D721Med (cell line): ENCODE measurements around the gene TNFRSF21.

Experiments used
- DNase-seq: peaks from one replicate; pipeline ENCODE4 v3.0.0; 2011; ENCODE audit warnings: low spot score; ENCODE audit not compliant: insufficient read length
- FAIRE-seq: peaks from 2 replicates; lab custom pipeline; 2011; peaks lifted over from hg19 to GRCh38; lab: Jason Lieb, UNC
- CTCF ChIP-seq: IDR thresholded peaks from 2 replicates; pipeline ENCODE4 v1.5.1; 2012; ENCODE audit warnings: mild to moderate bottlenecking, control low read depth; ENCODE audit not compliant: insufficient read depth; ENCODE audit errors: missing control alignments

The TNFRSF21 gene

GRCh38 chr6:47203938-47204611, 105.6 kb downstream of the TNFRSF21 start:
- FAIRE-seq: no peak
- no peak for TF ChIP-seq CTCF
- no peak for DNase-seq

- FAIRE-seq (no peak), DNase-seq (no peak)
Measured at GRCh38 chr6:47203266-47203937, 106.3 kb downstream of the TNFRSF21 start.

DNA sequence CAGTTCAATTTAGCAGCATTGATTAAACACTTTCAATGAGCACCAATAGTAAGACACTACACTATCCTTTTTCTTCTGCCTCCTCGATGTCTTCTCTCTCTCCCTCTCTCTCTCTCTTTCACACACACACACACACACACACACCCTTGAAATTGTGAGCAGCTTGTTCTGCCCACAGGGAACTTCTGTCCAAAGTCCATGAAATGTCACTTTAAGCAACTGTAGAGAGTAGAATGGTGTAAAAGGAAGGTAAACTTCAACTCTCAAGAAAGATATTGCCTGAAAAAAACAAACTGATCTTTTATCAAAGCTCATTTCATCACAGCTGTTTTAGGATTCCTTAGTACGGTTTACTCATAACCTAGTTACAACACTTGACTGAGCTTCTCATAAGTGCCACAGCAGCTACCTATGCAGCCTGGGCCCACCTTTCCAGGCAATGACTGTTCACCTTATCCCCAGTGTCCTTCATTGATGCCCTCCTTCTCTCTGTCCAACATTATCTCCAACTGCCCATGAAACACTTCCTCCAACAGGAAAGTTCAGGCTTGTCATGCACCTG, 107.0 kb downstream of the TNFRSF21 start:
- FAIRE-seq (no peak), DNase-seq (no peak)
- no peak for TF ChIP-seq CTCF

More at GRCh38 chr6:47203266-47203937, 106.3 kb downstream of the TNFRSF21 start:
- TF ChIP-seq CTCF: no peak

DNA sequence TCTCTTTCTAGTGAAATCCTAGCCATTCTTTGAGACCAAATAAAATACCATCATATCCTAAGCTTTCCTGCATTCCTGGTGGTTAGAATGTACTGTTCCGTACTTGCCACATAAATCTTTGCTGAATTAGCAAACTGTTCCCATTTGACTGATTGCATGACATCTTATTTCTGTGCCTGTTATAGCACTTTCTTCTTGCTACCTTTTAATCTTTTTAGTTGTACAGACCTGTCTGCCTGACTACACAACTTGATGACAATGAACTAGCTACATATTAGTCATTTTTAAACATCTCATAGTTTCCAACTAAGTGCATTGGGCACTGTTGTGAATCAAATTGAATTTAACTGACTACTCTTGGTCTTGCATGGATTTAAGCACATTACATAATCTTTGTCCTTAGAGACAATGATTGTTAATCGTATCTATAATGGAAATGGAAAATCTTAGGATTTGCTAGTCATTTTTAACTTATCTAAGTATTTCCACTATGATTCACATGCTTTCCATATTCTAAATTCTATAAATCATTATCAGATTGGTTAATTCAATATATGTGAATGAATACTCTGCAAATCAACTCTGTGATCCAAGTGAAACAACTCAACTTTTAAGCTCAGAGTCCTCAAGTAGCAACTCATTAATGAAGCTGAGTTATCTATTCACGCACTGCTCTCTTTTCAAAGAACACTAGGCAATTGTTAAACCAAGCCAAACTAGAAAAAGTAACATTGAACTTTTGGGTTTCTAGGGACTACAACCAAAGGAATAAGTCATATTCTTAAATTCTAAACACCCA, 109.0 kb downstream of the TNFRSF21 start:
- no peak for FAIRE-seq

GRCh38 chr6:47197682-47198640, 111.7 kb downstream of the TNFRSF21 start:
- no peak for TF ChIP-seq CTCF
- FAIRE-seq: no peak
- no peak for DNase-seq

More for the DNA sequence above, 109.0 kb downstream of the TNFRSF21 start:
- DNase-seq: no peak
- TF ChIP-seq CTCF: no peak

- FAIRE-seq (no peak), DNase-seq (no peak)
- TF ChIP-seq CTCF: no peak
Measured at GRCh38 chr6:47196113-47196512, 113.6 kb downstream of the TNFRSF21 start.
